Spleen (tissue), 11 donors: ENCODE data around the gene AIG1. TPM values are rescaled to one million over a fixed set of nuclear protein-coding genes. Genes with fewer than 3 reads are reported as not detected.
A peak's percentile ranks its signal among the peaks of the same experiment; 100 is the strongest.

Experiments used
- DNase-seq: peaks from one replicate; pipeline ENCODE4 v3.0.0-alpha.2; 2020
- H3K27ac ChIP-seq, 8 donors: fragments of 200-600 bp; sonication (generic) in 7 of 8; 1 replicate in 4 of 8; 2 replicates in 4 of 8; pipeline versions ENCODE4 v1.5.0 to v1.8.0; 2016 to 2021; ENCODE audit warnings: inconsistent platforms in 4 of 8, mild to moderate bottlenecking in 4 of 8, moderate library complexity in 1 of 8
- H3K27me3 ChIP-seq, 7 donors: fragments of 200-600 bp; sonication (generic) in 6 of 7; replicated peaks in 1 of 7; 1 replicate in 4 of 7; 2 replicates in 3 of 7; pipeline versions ENCODE4 v1.5.0 to v1.8.0; 2016 to 2021; ENCODE audit warnings: inconsistent platforms in 3 of 7, mild to moderate bottlenecking in 1 of 7
- H3K36me3 ChIP-seq, 6 donors: fragments of 200-600 bp; sonication (generic) in 5 of 6; 1 replicate in 4 of 6; 2 replicates in 2 of 6; pipeline versions ENCODE4 v1.5.0 to v1.8.0; 2016 to 2021; ENCODE audit warnings: inconsistent platforms in 2 of 6
- H3K4me1 ChIP-seq, 6 donors: fragments of 200-600 bp; sonication (generic) in 5 of 6; 1 replicate in 3 of 6; 2 replicates in 3 of 6; pipeline versions ENCODE4 v1.5.0 to v1.8.0; 2016 to 2021; ENCODE audit warnings: inconsistent platforms in 3 of 6
- H3K4me3 ChIP-seq, 8 donors: fragments of 200-600 bp; sonication (generic) in 7 of 8; 1 replicate in 4 of 8; 2 replicates in 4 of 8; pipeline versions ENCODE4 v1.5.0 to v1.8.0; 2016 to 2021; ENCODE audit warnings: inconsistent platforms in 4 of 8, mild to moderate bottlenecking in 4 of 8, moderate library complexity in 2 of 8
- H3K9me3 ChIP-seq, 8 donors: fragments of 200-600 bp; sonication (generic) in 7 of 8; 1 replicate in 4 of 8; 2 replicates in 4 of 8; pipeline versions ENCODE4 v1.5.0 to v1.8.0; 2016 to 2021; ENCODE audit warnings: inconsistent platforms in 4 of 8
- POLR2A ChIP-seq, 3 donors: fragments of 450-650 bp; IDR thresholded peaks; one replicate each; pipeline ENCODE4 v1.5.1; 2017; ENCODE audit warnings: antibody characterized with exemption in 3 of 3, mild to moderate bottlenecking in 1 of 3
- POLR2AphosphoS5 ChIP-seq, 3 donors: sonication (generic); formaldehyde crosslinking; IDR thresholded peaks; one replicate each; pipeline ENCODE4 v1.5.1; 2017; ENCODE audit warnings: antibody characterized with exemption in 3 of 3
- WGBS, 5 donors: extraction: QIAGEN DNeasy Blood & Tissue Kit in 3 of 5; methylation state at CpG; one replicate each; pipeline versions ENCODE4 v1.1.5 to v1.1.7; 2013 to 2018; 5-methylcytosine and 5-hydroxymethylcytosine counted together
- intact Hi-C: fragments of 100-400 bp; cut with DNase I; formaldehyde crosslinking; loops from one replicate; pipeline ENCODE4 v1.15.0; 2023; ENCODE audit warnings: low total_unique reads
- polyA plus RNA-seq, 3 donors: library from polyadenylated mRNA; stranded (reverse); fragments of 200-250 nt; gene quantifications; one replicate each; pipeline ENCODE4 v1.2.1, GENCODE V29; 2013
- total RNA-seq, 7 donors: library from RNA; depleted of rRNA in 3 of 7; stranded (reverse); fragments of >200 nt in 3 of 7; fragmentation: NEBNext Ultra II Directional in 4 of 7; extraction: Animal tissue kit (Norgen Biotek cat#: 25700) in 4 of 7; gene quantifications; one replicate each; pipeline versions ENCODE4 v1.1.0 to v1.2.1, GENCODE V29; 2016 to 2021
- TF ChIP-seq, protein P1 (sequence below), 11 experiments: fragments of 200-600 bp in 7 of 11; fragments of 450-650 bp in 4 of 11; sonication (generic) in 4 of 11; IDR thresholded peaks in 8 of 11; conservative IDR thresholded peaks in 3 of 11; 1 replicate in 7 of 11; 2 replicates in 4 of 11; pipeline versions ENCODE4 v1.4.0 to v1.8.0; 2016 to 2021; ENCODE audit warnings: antibody characterized with exemption in 11 of 11, inconsistent platforms in 4 of 11, mild to moderate bottlenecking in 1 of 11
- donor health status: healthy with polysubstance abuse.
- donor health status: DM: no; HTN: no; CAD: no; lungs with moderate emphysema.
- donor health status: DM: no; HTN: no; CAD: no.
- donor health status: Bipolar disorder and iron deficiency.
- donor health status: healthy.
- donor health status: DM: no; HTN: no; CAD: no.
- donor health status: DM: yes; HTN: yes; CAD: no.

Gene AIG1
- total and polyA plus RNA-seq, 10 donors: 14.3 to 38.0 (median 27.9) TPM

GRCh38 chr6:143096403-143096802 lies 35.7 kb downstream of the AIG1 start:
- Histone ChIP-seq H3K27ac (no peak overlapping the region), H3K4me1 (peaks cover 11 to 30% (median 17%) of the 10 kb centered on the region in 6 donors), H3K9me3 (no peaks in the 10 kb centered on the region), H3K36me3 (no peaks in the 10 kb centered on the region), H3K27me3 (no peaks in the 10 kb centered on the region), H3K4me3 (no peak overlapping the region)
- no peak for DNase-seq
- WGBS, 5 donors: 80 to 92% (median 89%) methylated on average over 2 of the region's 2 CpGs
- intact Hi-C loops: no loop called here
- TF ChIP-seq, protein P1, sequence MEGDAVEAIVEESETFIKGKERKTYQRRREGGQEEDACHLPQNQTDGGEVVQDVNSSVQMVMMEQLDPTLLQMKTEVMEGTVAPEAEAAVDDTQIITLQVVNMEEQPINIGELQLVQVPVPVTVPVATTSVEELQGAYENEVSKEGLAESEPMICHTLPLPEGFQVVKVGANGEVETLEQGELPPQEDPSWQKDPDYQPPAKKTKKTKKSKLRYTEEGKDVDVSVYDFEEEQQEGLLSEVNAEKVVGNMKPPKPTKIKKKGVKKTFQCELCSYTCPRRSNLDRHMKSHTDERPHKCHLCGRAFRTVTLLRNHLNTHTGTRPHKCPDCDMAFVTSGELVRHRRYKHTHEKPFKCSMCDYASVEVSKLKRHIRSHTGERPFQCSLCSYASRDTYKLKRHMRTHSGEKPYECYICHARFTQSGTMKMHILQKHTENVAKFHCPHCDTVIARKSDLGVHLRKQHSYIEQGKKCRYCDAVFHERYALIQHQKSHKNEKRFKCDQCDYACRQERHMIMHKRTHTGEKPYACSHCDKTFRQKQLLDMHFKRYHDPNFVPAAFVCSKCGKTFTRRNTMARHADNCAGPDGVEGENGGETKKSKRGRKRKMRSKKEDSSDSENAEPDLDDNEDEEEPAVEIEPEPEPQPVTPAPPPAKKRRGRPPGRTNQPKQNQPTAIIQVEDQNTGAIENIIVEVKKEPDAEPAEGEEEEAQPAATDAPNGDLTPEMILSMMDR (IDR thresholded peaks at IDR 0.05 in 8 of 11, conservative IDR thresholded peaks at IDR 0.05 in 3 of 11): no peak
- TF ChIP-seq POLR2AphosphoS5 (IDR thresholded peaks at IDR 0.05) (no peak), POLR2A (IDR thresholded peaks at IDR 0.05) (no peak)

DNA sequence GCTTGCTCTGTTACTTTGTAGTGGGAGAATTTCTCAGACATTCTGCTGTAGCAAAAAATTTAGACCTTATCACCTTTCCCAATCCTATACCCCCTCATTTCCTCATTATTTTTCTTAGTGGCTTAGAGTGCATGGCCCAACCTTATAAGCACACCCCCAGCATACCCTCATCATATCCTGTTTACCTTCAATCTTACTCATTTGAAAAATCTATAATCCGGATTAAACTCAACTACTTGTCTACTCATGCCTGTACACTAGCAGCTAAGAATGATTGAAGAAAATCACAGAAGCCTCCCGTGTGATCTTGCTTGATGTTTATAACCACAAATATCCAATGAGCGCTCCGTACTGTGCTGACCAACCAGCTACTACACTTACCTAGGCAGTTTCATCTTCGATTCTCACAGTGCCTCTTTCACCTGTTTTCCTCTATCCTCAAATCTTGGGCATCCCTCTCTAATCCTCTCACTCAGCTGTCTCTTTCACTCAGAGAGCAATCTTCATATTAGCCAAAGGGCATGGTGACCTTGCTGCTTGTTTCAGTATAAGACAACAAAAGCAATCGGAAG lies 36.6 kb downstream of the AIG1 start:
- H3K9me3 ChIP-seq: no peaks in the 10 kb centered on the region
- H3K4me1 ChIP-seq: peaks cover 11 to 30% (median 17%) of the 10 kb centered on the region in 6 donors
- no peaks in the 10 kb centered on the region for H3K36me3 ChIP-seq
- no peaks in the 10 kb centered on the region for H3K27me3 ChIP-seq
- TF ChIP-seq, protein P1 (IDR thresholded peaks at IDR 0.05 in 8 of 11, conservative IDR thresholded peaks at IDR 0.05 in 3 of 11): no peak
- no peak for TF ChIP-seq POLR2AphosphoS5 (IDR thresholded peaks at IDR 0.05)
- no peak for TF ChIP-seq POLR2A (IDR thresholded peaks at IDR 0.05)
- DNase-seq: no peak
- 86 to 90% (median 89%) methylated on average over 6 of the region's 6 CpGs for WGBS, 5 donors
- intact Hi-C loops: no loop called here
- H3K4me3 ChIP-seq: no peak overlapping the region
- peak overlapping the region; percentile 36 to 72 (median 64) for H3K27ac ChIP-seq

DNA sequence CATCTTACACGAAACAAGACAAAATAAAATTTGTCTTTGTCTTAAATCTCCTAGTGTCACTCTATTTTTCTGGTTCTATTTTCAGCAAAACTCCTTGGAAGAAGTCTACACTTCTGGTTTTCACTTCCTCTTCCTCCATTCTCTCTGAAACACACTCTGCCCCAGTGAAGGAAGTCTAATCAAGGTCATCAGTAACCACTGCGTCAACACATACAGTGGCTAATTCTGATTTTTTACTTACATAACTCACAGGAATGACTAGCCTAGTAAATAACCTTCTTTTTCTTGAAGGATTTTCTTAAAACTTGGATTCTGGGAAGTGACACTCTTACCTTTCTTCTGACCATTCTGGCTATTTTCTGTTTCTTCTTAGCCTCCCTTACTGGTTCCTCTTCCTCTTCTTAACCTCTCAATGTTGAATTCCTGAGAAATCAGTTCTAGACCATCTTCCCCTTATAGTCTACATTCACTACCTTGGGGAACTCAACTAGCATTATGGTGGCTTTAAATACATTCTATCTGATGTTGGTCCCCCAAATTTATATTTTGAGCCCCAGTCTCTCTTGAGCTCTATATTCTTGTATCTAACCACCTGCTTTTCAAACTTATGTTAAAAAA lies 37.5 kb downstream of the AIG1 start:
- peak overlapping the region; percentile 36 to 72 (median 64) for H3K27ac ChIP-seq
- H3K4me1 ChIP-seq: peaks cover 11 to 30% (median 17%) of the 10 kb centered on the region in 6 donors
- no peaks in the 10 kb centered on the region for H3K36me3 ChIP-seq
- 31 to 45% (median 41%) methylated on average over 2 of the region's 2 CpGs for whole genome bisulfite sequencing, 5 donors
- intact Hi-C loops: no loop called here
- no peaks in the 10 kb centered on the region for H3K27me3 ChIP-seq
- no peaks in the 10 kb centered on the region for H3K9me3 ChIP-seq
- TF ChIP-seq, protein P1 (IDR thresholded peaks at IDR 0.05 in 8 of 11, conservative IDR thresholded peaks at IDR 0.05 in 3 of 11): no peak
- TF ChIP-seq POLR2A (IDR thresholded peaks at IDR 0.05) (no peak), POLR2AphosphoS5 (IDR thresholded peaks at IDR 0.05) (no peak)
- no peak for DNase-seq
- peak overlapping the region in 2 of 8 donors; percentile 5 to 18 for H3K4me3 ChIP-seq

DNA sequence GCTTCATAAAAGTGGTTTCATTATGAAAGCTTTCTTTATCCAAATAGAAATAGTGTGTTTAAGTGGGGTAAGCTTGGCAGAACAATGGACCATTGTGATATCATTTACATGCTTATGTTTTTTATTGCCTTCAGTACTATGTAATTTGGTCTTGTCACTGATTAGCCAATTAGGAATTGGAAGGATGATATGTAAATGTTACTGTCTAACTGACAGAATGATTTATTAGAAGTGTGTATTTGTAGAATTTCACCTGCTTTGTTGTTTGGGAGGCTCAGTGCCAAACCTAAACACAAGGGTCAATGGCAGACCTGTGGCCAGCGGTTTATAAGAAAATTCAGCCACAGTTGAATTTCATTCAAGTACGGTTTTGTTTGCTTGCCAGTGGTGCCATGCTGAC lies 39.0 kb downstream of the AIG1 start:
- 95 to 98% (median 98%) methylated on average over 2 of the region's 2 CpGs for WGBS, 5 donors
- no peak overlapping the region for H3K4me3 ChIP-seq
- TF ChIP-seq POLR2AphosphoS5 (IDR thresholded peaks at IDR 0.05): no peak
- no peaks in the 10 kb centered on the region for H3K9me3 ChIP-seq
- no peaks in the 10 kb centered on the region for H3K27me3 ChIP-seq
- H3K36me3 ChIP-seq: no peaks in the 10 kb centered on the region
- H3K27ac ChIP-seq: no peak overlapping the region
- peaks cover 11 to 30% (median 17%) of the 10 kb centered on the region in 6 donors for H3K4me1 ChIP-seq
- no peak for DNase-seq
- intact Hi-C loops: no loop called here
